Glomerular endothelial cell (primary cell): ENCODE data around the gene ABLIM3. TPM values are rescaled to one million over a fixed set of nuclear protein-coding genes. Genes with fewer than 3 reads are reported as not detected.

Experiments
- DNase-seq: peaks from one replicate; pipeline ENCODE4 v3.0.0-alpha.2; 2011; ENCODE audit warnings: low read depth, low spot score; ENCODE audit errors: extremely low read depth
- total RNA-seq: library from RNA; depleted of rRNA; stranded (reverse); fragments of >200 nt; gene quantifications from 2 replicates; pipeline ENCODE4 v1.2.3, GENCODE V29; 2015

The ABLIM3 gene
- total RNA-seq, 1 donor from 2014 or later, result 60.4 TPM

GRCh38 chr5:149154650-149155049 lies 13.4 kb downstream of the ABLIM3 start:
- DNase-seq, result no peak

GRCh38 chr5:149156435-149157083 lies 15.3 kb downstream of the ABLIM3 start:
- no peak for DNase-seq

GRCh38 chr5:149157330-149157729 lies 16.0 kb downstream of the ABLIM3 start:
- no peak for DNase-seq

GRCh38 chr5:149160291-149160787 lies 19.0 kb downstream of the ABLIM3 start:
- DNase-seq, result no peak

GRCh38 chr5:149161026-149161687 lies 19.9 kb downstream of the ABLIM3 start:
- DNase-seq, result no peak

- no peak for DNase-seq
Observed at GRCh38 chr5:149161850-149162249, 20.6 kb downstream of the ABLIM3 start.

- no peak for DNase-seq
Observed at GRCh38 chr5:149162401-149163084, 21.2 kb downstream of the ABLIM3 start.

- DNase-seq, result no peak
Observed at GRCh38 chr5:149164731-149165130, 23.4 kb downstream of the ABLIM3 start.

GRCh38 chr5:149166128-149166527 lies 24.8 kb downstream of the ABLIM3 start:
- no peak for DNase-seq

- DNase-seq, result no peak
Observed at GRCh38 chr5:149166591-149167100, 25.4 kb downstream of the ABLIM3 start.

- no peak for DNase-seq
Observed at GRCh38 chr5:149168276-149168906, 27.1 kb downstream of the ABLIM3 start.

GRCh38 chr5:149170299-149170698 lies 29.0 kb downstream of the ABLIM3 start:
- no peak for DNase-seq

GRCh38 chr5:149172261-149172660 lies 31.0 kb downstream of the ABLIM3 start:
- no peak for DNase-seq

GRCh38 chr5:149172709-149173505 lies 31.6 kb downstream of the ABLIM3 start:
- no peak for DNase-seq

- DNase-seq, result no peak
Observed at GRCh38 chr5:149174847-149175234, 33.5 kb downstream of the ABLIM3 start.

- no peak for DNase-seq
Observed at GRCh38 chr5:149175346-149176105, 34.2 kb downstream of the ABLIM3 start.

- DNase-seq, result no peak
Observed at GRCh38 chr5:149177339-149177843, 36.1 kb downstream of the ABLIM3 start.

- DNase-seq, result no peak
Observed at GRCh38 chr5:149177911-149178565, 36.7 kb downstream of the ABLIM3 start.

- no peak for DNase-seq
Observed at GRCh38 chr5:149181732-149182131, 40.4 kb downstream of the ABLIM3 start.
